ENCODE data around the gene WTIP.
"Not testable (repeated sequence)": the region's sequence is repeated elsewhere in the genome, so short reads cannot be mapped to it uniquely, and the experiment has no call there.

Gene WTIP

DNA sequence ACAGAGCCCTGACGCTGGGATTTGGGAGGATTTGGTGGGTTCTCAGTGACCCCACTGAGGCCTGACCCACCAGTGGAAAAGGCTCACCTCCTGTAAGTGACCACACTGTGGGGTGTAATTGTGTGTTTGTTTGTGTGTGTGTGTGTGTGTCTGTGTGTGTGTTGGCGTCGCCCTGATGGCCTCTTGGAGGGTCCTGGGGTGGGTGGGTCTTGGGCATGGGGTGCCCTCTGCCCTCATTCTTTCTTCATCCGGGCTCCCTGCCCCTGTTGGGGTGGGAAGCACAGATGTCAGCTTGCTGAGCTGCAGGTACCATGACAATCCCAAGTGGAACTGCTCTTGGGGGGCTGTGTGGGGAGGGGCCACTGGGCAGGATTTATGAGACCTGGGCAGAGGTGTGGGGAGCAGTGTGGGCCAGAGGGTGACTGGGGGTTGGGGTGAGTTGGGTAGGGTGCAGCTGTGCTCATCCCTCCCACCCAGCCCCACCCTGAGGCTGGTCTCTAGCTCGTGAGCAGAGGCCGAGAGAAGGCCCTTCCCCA is 22.8 kb downstream of the WTIP start:
- DNase-seq = no peak

DNA sequence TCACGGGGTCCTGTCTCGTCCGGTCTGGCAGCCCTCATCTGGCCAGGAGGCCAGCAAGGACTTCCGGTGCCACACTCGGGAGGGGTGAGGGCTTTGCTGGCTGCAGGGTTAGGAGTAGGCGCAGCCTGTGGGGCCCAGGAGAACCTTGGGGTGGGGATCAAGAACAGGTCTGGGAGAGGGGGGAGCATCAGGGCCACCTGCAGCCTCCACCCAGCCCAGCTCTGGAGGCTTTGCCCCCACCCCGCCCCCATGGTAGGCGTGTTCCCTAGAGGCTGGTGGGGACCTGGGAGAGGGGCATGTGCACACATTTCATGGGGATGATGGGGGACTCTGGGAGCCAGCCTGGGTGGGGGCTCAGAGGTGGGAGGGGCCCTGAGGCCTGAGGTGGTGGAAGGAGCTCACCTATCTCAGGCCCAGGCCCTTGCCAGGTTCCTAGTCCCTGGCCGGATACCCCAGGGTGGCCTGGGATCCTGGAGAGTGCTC is 23.3 kb downstream of the WTIP start:
- DNase-seq = no peak

DNA sequence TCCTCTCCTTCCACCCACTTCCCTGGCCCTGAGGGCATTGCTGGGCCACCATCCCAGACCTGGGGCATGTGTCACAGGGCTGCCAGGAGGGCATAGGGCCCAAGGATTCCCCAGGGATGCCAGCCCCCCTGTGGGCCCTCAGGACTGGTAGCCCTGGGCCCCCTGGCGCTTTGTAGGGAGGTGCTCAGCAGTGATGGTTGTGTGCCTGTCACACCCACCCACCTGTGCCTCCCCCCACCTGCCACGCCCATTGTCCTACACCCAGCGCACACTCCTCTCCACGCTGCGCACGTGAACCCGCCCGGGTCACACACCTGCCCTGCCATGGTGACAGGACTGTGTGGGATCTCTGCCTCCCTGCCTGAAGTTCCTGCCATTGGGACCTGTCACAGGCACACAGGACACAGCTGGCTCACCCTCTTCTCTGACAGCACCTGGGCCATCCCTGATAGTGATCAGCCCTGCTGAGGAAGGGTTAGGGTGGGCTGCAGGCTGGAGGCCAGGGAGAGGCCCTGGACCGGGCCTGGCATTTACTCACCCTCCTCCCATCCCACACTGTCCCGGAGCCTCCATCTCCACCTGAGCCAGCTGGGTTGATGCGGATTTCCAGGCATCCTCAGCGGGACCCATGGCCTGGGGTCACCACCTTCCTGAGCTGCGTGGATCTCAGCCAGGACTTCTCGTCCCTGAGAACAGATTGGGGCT is 23.9 kb downstream of the WTIP start:
- no peak for DNase-seq

DNA sequence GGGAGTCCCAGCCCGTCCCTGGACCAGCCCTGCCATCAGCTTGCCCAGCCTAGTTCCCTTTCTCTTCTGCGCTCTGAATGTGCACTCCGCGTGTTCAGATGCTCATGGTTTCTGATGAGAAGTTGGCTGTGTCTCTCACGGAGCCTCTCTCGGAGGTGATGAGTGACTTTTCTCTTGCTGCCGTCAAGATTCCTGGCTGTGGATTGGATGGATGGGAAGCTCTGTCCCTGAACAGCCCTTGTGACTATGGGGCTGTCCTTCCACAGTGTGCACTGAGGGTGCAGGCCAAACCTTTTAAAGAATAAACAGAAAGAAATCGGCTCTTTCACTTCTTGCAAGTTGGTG is 24.4 kb downstream of the WTIP start:
- DNase-seq = no peak

DNA sequence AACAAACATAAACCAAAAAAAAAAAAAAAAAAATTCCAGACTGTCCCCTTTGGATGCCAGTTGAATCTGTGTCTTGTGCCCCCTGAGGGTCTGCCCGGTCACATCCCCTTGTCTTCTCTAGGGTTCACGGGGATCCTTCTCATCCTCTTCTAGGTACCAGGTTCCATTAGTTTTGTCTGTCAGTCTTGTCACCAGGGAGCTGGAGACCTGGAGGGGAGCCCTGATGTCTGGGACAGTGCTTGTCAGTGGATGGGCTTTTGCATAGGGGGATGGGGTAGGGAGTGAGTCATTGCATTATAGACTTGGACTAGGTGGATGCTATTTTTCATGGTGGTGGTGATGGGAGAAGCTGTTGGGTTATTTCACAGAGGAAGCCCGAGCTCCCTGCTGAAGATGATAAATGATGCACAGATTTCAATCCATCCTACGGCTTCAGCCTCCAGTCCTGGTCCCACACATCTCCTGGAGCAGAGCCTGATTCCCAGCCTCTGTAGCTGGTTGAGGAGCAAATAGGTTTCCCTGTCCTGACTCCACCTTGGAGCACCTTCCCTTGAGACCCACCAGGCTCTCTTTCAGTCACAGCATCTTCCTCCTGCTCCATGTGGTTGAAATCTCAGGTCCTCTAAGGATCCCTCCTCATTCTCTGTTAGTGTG is 26.0 kb downstream of the WTIP start:
- no peak for DNase-seq

DNA sequence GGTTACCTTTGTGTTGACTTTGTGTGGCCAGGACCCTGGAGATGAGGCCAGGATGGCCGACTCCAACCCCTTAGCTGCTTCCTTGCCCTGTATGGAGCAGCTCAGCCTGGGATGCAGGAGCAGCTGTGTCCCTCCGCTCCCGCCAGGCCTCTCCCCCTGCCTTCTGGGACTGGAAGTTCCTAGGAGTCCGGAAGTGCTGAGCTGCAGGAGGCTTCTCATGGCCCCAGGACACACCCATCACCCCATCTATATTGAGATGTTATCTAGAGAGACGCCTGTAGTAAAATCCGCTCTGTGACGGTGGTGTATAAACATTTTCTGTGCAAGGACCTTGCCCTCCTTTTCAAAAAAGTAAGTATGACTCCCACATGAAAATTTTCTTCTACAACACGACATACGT is 27.0 kb downstream of the WTIP start:
- DNase-seq = no peak

GRCh38 chr19:34510904-34511303 is 29.3 kb downstream of the WTIP start:
- not testable (repeated sequence) for DNase-seq

GRCh38 chr19:34512254-34512822 is 30.8 kb downstream of the WTIP start:
- DNase-seq = no peak

GRCh38 chr19:34513767-34514166 is 32.2 kb downstream of the WTIP start:
- no peak for DNase-seq

GRCh38 chr19:34519602-34520001 is 38.0 kb downstream of the WTIP start:
- DNase-seq = no peak

DNA sequence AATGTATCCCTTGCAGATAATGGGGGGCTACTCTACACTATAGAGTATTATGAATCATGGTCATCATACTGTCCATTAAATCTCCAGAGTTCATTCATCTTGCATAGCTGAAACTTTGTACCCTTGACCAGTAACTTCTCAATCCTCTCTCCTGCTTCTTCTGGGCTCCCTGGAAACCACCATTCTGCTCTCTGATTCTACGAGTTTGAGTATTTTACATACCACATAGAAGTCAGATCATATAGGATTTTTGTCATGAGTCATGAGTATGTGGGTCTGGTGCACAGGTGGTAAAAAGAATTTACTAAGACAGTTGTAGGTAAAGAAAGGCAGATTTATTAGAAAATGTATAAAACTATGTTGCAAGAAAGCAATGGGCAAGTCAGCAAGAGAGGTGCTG is 41.9 kb downstream of the WTIP start:
- no peak for DNase-seq

DNA sequence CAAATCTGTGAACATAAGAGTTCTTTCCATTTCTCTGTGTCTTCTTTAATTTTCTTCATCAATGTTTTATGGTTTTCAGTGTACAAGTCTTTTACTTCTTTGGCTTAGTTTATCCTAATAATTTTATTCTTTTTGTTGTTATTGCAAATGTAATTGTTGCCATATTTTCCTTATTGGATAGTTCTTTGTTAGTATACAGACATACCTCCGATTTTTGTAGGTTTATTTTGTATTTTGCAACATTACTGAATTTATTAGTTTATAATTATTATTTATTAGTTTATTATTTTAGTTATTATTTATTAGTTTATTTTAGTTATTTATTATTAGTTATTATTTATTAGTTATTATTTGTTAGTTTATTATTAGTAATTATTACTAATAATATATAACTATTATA is 43.4 kb downstream of the WTIP start:
- no peak for DNase-seq

- DNase-seq = no peak
Measured at GRCh38 chr19:34534206-34534605, 52.6 kb downstream of the WTIP start.

GRCh38 chr19:34539396-34539795 is 57.8 kb downstream of the WTIP start:
- no peak for DNase-seq

DNA sequence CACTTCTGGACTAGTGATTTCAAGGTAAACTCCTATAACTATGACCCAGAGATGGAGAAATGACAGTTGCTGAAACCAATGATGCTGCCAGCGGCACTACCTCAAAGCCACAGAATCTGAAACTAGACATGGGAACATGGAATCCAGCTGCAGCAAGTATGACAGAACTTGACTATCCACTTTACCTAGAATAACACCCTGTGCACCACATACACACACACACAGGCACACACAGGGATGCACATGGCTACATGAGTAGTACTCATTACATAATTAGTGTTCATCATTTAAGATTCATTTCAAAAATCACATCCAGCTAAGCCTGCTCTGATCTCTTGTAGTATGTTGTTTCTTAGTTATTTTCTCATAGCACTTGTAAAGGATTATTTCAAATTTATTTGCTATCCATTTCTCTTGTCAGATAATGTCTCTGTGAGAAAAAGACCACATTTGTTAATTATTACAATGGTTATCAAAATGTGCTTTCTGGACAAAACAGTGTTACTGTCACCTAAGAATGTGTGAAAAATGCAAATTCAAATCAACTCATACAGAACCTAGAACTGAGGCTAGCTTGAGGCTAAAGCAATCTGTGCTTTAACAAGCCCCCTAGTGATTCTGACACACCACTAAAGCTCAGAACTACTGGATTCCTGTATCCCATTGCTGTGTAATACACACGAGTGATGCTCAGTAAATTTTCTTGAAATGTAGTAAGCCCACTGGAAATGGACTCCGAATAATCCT is 59.4 kb downstream of the WTIP start:
- no peak for DNase-seq

DNA sequence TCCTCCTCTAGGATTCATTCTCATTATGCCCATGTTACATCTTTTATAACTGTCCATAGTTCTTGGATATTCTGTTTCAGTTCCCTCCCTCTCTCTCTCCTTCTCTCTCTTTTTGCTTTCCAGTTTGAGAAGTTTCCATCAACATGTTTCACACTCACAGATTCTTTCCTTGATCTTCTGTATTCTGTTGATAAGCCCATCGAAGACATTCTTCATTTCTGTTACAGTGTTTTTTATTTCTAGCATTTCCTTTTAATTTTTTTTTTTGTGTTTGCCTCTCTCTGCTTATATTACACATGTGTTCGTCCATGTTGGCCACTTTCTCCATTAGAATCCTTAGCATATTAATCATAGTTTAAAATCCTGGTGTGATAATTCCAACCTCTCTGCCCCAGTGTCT is 68.3 kb downstream of the WTIP start:
- DNase-seq = no peak

GRCh38 chr19:34555447-34555846 is 73.9 kb downstream of the WTIP start:
- no peak for DNase-seq

GRCh38 chr19:34556488-34556887 is 74.9 kb downstream of the WTIP start:
- no peak for DNase-seq

- no peak for DNase-seq
Measured at GRCh38 chr19:34559045-34559444, 77.5 kb downstream of the WTIP start.

DNA sequence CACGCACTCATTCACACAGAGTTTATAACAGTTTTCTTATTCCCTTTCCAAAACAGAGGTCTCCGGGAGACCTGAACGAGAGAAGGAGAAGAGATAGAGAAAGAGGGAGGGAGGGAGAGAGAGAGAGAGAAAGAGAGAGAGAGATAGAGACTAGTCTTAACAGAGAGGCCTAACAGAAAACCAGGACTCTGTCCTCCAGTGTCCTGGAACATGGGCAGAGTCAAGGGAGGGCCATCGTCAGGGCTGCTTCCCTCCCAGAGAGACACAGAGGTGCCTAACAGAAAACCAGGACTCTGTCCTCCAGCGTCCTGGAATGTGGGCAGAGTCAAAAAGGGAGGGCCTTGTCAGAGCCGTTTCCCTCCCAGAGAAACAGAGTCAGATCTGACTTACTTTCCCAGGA is 78.7 kb downstream of the WTIP start:
- no peak for DNase-seq
